Trophoblast cell (in vitro differentiated cells and primary cell): ENCODE data around the gene CD99.

ENCODE experiments used
- DNase-seq, 2 donors: peaks; one replicate each; pipeline ENCODE4 v3.0.0-alpha.2; 2016
- H2AFZ ChIP-seq: 2 replicates; pipeline ENCODE4 v1.6.1; 2013; ENCODE audit warnings: low read length, moderate library complexity, mild to moderate bottlenecking; ENCODE audit not compliant: insufficient read depth, poor library complexity
- H2AK5ac ChIP-seq: 2 replicates; pipeline ENCODE4 v1.6.1; 2013; ENCODE audit warnings: mild to moderate bottlenecking, low read length
- H2BK120ac ChIP-seq: 2 replicates; pipeline ENCODE4 v1.6.1; 2013; ENCODE audit warnings: low read length, mild to moderate bottlenecking, moderate library complexity; ENCODE audit not compliant: insufficient read depth, poor library complexity
- H2BK12ac ChIP-seq: 2 replicates; pipeline ENCODE4 v1.6.1; 2013; ENCODE audit warnings: mild to moderate bottlenecking, low read length, moderate library complexity
- H2BK5ac ChIP-seq: 2 replicates; pipeline ENCODE4 v1.6.1; 2013; ENCODE audit warnings: low read length, low read depth, moderate library complexity, mild to moderate bottlenecking; ENCODE audit not compliant: poor library complexity
- H3K14ac ChIP-seq: 2 replicates; pipeline ENCODE4 v1.6.1; 2013; ENCODE audit warnings: mild to moderate bottlenecking, low read length
- H3K18ac ChIP-seq: 2 replicates; pipeline ENCODE4 v1.6.1; 2013; ENCODE audit warnings: mild to moderate bottlenecking, low read length
- H3K23ac ChIP-seq: 2 replicates; pipeline ENCODE4 v1.6.1; 2013; ENCODE audit warnings: low read length
- H3K27ac ChIP-seq: 2 replicates; pipeline ENCODE4 v1.5.1; 2013; ENCODE audit warnings: low read depth, mild to moderate bottlenecking, inconsistent platforms, low read length, moderate library complexity
- H3K27me3 ChIP-seq: 2 replicates; pipeline ENCODE4 v1.6.1; 2013; ENCODE audit warnings: inconsistent platforms, mild to moderate bottlenecking, low read length, moderate library complexity; ENCODE audit not compliant: insufficient read depth
- H3K36me3 ChIP-seq, 2 experiments: 1 replicate in 1 of 2; 2 replicates in 1 of 2; pipeline ENCODE4 v1.6.1; 2013; ENCODE audit warnings: low read length in 2 of 2, mild to moderate bottlenecking in 2 of 2, moderate library complexity in 1 of 2; ENCODE audit not compliant: insufficient read depth in 2 of 2, control insufficient read depth in 1 of 2
- H3K4ac ChIP-seq: 2 replicates; pipeline ENCODE4 v1.6.1; 2013; ENCODE audit warnings: low read depth, mild to moderate bottlenecking, low read length, moderate library complexity
- H3K4me1 ChIP-seq, 2 experiments: 1 replicate in 1 of 2; 2 replicates in 1 of 2; pipeline ENCODE4 v1.6.1; 2013; ENCODE audit warnings: low read length in 2 of 2, mild to moderate bottlenecking in 2 of 2, moderate library complexity in 1 of 2; ENCODE audit not compliant: insufficient read depth in 2 of 2, control insufficient read depth in 1 of 2
- H3K4me2 ChIP-seq: 2 replicates; pipeline ENCODE4 v1.6.1; 2013; ENCODE audit warnings: inconsistent platforms, mild to moderate bottlenecking, low read length, moderate library complexity
- H3K4me3 ChIP-seq: 2 replicates; pipeline ENCODE4 v1.5.1; 2013; ENCODE audit warnings: mild to moderate bottlenecking, low read depth, low read length, inconsistent platforms
- H3K79me1 ChIP-seq: one replicate; pipeline ENCODE4 v1.6.1; 2013; ENCODE audit warnings: low read length
- H3K79me2 ChIP-seq: 2 replicates; pipeline ENCODE4 v1.6.1; 2013; ENCODE audit warnings: low read length, mild to moderate bottlenecking; ENCODE audit not compliant: control insufficient read depth, insufficient read depth, poor library complexity
- H3K9ac ChIP-seq: 2 replicates; pipeline ENCODE4 v1.6.1; 2013; ENCODE audit warnings: mild to moderate bottlenecking, low read length
- H3K9me3 ChIP-seq: 2 replicates; pipeline ENCODE4 v1.6.1; 2013; ENCODE audit warnings: low read depth, mild to moderate bottlenecking, control low read depth, inconsistent platforms, low read length; ENCODE audit not compliant: insufficient read depth
- H4K12ac ChIP-seq: 2 replicates; pipeline ENCODE4 v1.6.1; 2013; ENCODE audit warnings: low read depth, mild to moderate bottlenecking, low read length, moderate library complexity
- H4K8ac ChIP-seq: 2 replicates; pipeline ENCODE4 v1.6.1; 2013; ENCODE audit warnings: low read depth, mild to moderate bottlenecking, low read length, moderate library complexity
- H4K91ac ChIP-seq: one replicate; pipeline ENCODE4 v1.6.1; 2013; ENCODE audit warnings: low read depth, mild to moderate bottlenecking, low read length, moderate library complexity
- WGBS: extraction: QIAGEN DNeasy Blood & Tissue Kit; methylation state at CpG from one replicate; pipeline ENCODE4 v1.1.7; 2013; ENCODE audit warnings: missing lambda C conversion rate; ENCODE audit not compliant: insufficient read length, insufficient coverage; ENCODE audit errors: extremely low coverage; 5-methylcytosine and 5-hydroxymethylcytosine counted together

The CD99 gene

DNA sequence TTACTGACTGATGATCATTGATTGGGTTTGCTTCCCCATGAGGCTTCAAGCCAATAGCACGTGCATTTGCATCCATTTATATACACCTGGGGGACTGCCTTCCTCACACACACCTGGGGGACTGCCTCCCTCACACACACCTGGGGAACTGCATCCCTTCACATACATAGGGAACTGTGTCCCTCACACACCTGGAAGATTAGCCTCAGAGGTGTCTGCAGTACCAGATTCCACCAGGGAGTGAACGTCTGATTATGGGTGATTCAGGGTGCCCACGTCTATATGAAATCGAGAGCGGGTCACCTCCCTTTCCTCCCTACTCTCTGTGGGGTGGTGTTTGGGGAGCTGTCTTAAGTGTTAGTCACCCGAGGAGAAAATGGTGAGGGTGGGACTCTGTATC lies 16.9 kb downstream of the CD99 start:
- H3K9me3 ChIP-seq: peaks cover 8% of the 10 kb centered on the region
- peak overlapping the region; percentile 56 for H4K91ac ChIP-seq
- peaks cover 16% of the 10 kb centered on the region for H3K79me2 ChIP-seq
- H3K23ac ChIP-seq: no peak overlapping the region
- peak overlapping the region; percentile 13 for H2AK5ac ChIP-seq
- H3K79me1 ChIP-seq: peaks cover 10% of the 10 kb centered on the region
- no peak overlapping the region for H4K12ac ChIP-seq
- no peak overlapping the region for H3K4me2 ChIP-seq
- no CpG with 5 or more reads among the region's 6 CpGs for WGBS
- H3K27me3 ChIP-seq: no peaks in the 10 kb centered on the region
- peaks cover 2 to 12% of the 10 kb centered on the region in 2 experiments for H3K36me3 ChIP-seq
- H3K14ac ChIP-seq: no peak overlapping the region
- no peak overlapping the region for H2BK120ac ChIP-seq
- peak overlapping the region; percentile 13 for H2BK12ac ChIP-seq
- peaks cover 30 to 59% of the 10 kb centered on the region in 2 experiments for H3K4me1 ChIP-seq
- no peak overlapping the region for H2BK5ac ChIP-seq
- DNase-seq: no peak
- no peak overlapping the region for H4K8ac ChIP-seq
- H3K4me3 ChIP-seq: no peak overlapping the region
- H3K18ac ChIP-seq: peak overlapping the region; percentile 39
- no peak overlapping the region for H2AFZ ChIP-seq
- H3K9ac ChIP-seq: no peak overlapping the region
- peak overlapping the region; percentile 69 for H3K27ac ChIP-seq
- peak overlapping the region; percentile 61 for H3K4ac ChIP-seq

- peak overlapping the region; percentile 33 for H3K4ac ChIP-seq
- no peak overlapping the region for H4K8ac ChIP-seq
- H3K18ac ChIP-seq: no peak overlapping the region
- peaks cover 10% of the 10 kb centered on the region for H3K79me1 ChIP-seq
- no peak overlapping the region for H2BK12ac ChIP-seq
- H3K9me3 ChIP-seq: peaks cover 11% of the 10 kb centered on the region
- H3K4me2 ChIP-seq: no peak overlapping the region
- no peak overlapping the region for H2AK5ac ChIP-seq
- no peak overlapping the region for H3K9ac ChIP-seq
- H4K12ac ChIP-seq: no peak overlapping the region
- peak overlapping the region; percentile 21 for H4K91ac ChIP-seq
- peak overlapping the region; percentile 55 for H3K23ac ChIP-seq
- peaks cover 4 to 17% of the 10 kb centered on the region in 2 experiments for H3K36me3 ChIP-seq
- H2AFZ ChIP-seq: no peak overlapping the region
- WGBS: no CpG with 5 or more reads among the region's 10 CpGs
- peak overlapping the region; percentile 49 for H3K4me3 ChIP-seq
- no peak overlapping the region for H2BK5ac ChIP-seq
- H3K79me2 ChIP-seq: peaks cover 11% of the 10 kb centered on the region
- no peak overlapping the region for H2BK120ac ChIP-seq
- H3K4me1 ChIP-seq: peaks cover 30 to 54% of the 10 kb centered on the region in 2 experiments
- H3K27ac ChIP-seq: no peak overlapping the region
- H3K14ac ChIP-seq: no peak overlapping the region
- no peaks in the 10 kb centered on the region for H3K27me3 ChIP-seq
- DNase-seq: no peak
Observed at GRCh38 chrX:2708592-2709188, 17.6 kb downstream of the CD99 start.

DNA sequence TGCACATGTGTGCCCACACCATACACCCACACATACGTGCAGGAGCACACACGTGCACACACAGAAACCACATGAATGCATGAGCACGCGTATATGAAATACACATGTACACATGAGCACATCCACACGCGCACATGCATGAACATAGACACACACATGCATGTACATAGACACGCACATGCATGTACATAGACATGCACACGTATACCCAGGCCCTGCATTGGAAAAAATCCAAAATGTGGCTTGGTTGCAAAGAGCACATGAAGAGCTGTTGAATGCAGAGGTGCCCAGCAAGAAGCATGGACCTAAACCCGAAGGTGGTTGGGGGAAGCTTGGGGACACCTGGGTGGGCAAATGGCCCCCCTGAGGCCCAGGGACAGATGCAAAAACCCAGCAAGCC lies 18.5 kb downstream of the CD99 start:
- no peak for DNase-seq
- H3K27me3 ChIP-seq: no peaks in the 10 kb centered on the region
- H3K27ac ChIP-seq: peak overlapping the region; percentile 87
- no peak overlapping the region for H4K12ac ChIP-seq
- H2AK5ac ChIP-seq: no peak overlapping the region
- H3K4me1 ChIP-seq: peaks cover 30 to 50% of the 10 kb centered on the region in 2 experiments
- peak overlapping the region; percentile 12 for H3K9ac ChIP-seq
- H2BK5ac ChIP-seq: no peak overlapping the region
- peak overlapping the region; percentile 76 for H3K18ac ChIP-seq
- peaks cover 8% of the 10 kb centered on the region for H3K79me2 ChIP-seq
- H3K36me3 ChIP-seq: peaks cover 4 to 17% of the 10 kb centered on the region in 2 experiments
- H3K4me3 ChIP-seq: peak overlapping the region; percentile 33
- peaks cover 10% of the 10 kb centered on the region for H3K9me3 ChIP-seq
- H3K23ac ChIP-seq: peak overlapping the region; percentile 6
- H4K91ac ChIP-seq: peak overlapping the region; percentile 84
- no peak overlapping the region for H3K14ac ChIP-seq
- H3K4ac ChIP-seq: no peak overlapping the region
- H3K79me1 ChIP-seq: peaks cover 10% of the 10 kb centered on the region
- H4K8ac ChIP-seq: no peak overlapping the region
- H2AFZ ChIP-seq: no peak overlapping the region
- no CpG with 5 or more reads among the region's 9 CpGs for WGBS
- no peak overlapping the region for H2BK12ac ChIP-seq
- H2BK120ac ChIP-seq: no peak overlapping the region
- peak overlapping the region; percentile 21 for H3K4me2 ChIP-seq

DNA sequence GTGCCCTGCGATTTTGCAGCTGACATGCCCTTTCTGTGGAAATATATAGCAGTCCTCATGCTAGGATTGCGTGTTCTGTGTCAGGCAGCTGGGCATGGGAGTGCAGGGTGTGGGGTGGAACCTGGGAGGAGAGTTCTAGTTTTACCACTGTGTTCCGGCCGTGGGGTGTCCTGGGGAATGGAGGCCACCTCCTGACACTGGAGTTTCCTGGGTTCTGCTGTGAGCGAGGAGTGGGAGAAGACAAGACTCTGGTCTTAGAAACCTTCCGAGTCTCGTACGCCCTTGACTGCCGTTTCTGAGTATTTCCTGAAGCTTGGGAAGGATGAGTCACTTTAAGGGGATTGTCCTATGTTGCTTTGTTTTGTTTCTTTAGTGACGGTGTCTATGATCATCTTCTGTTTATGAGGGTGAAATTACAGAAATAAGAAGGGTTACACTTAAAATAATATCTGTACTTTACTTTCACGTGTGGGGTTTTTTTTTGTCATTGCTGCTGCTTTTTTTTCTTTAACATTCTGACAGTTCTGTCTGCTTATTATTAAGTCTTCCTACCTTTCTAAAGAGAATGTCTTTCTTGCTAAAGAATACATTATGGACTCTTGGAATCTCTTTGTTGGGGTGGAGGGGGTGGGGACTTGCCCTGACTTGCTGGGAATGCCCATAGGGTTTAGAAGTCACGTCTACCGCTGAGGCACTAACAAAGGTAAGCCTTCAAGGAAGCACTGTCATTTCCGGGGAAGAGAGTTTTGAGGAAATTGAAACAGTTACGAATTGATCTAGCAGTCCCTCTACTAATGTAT lies 19.1 kb downstream of the CD99 start:
- no peak overlapping the region for H3K9ac ChIP-seq
- H3K4me1 ChIP-seq: peaks cover 32 to 50% of the 10 kb centered on the region in 2 experiments
- H4K12ac ChIP-seq: no peak overlapping the region
- DNase-seq: peak; percentile 74 to 78
- WGBS: no CpG with 5 or more reads among the region's 15 CpGs
- peak overlapping the region; percentile 33 for H4K8ac ChIP-seq
- peak overlapping the region; percentile 59 for H2BK12ac ChIP-seq
- H2BK120ac ChIP-seq: peak overlapping the region; percentile 70
- peaks cover 8% of the 10 kb centered on the region for H3K79me2 ChIP-seq
- no peak overlapping the region for H3K23ac ChIP-seq
- peak overlapping the region; percentile 43 for H3K4me2 ChIP-seq
- no peak overlapping the region for H2AFZ ChIP-seq
- peak overlapping the region; percentile 14 for H3K4ac ChIP-seq
- H3K18ac ChIP-seq: peak overlapping the region; percentile 76
- peak overlapping the region; percentile 74 for H2BK5ac ChIP-seq
- H4K91ac ChIP-seq: peak overlapping the region; percentile 84
- peaks cover 13% of the 10 kb centered on the region for H3K79me1 ChIP-seq
- peak overlapping the region; percentile 87 for H3K27ac ChIP-seq
- H3K4me3 ChIP-seq: no peak overlapping the region
- peaks cover 9% of the 10 kb centered on the region for H3K9me3 ChIP-seq
- peaks cover 4 to 17% of the 10 kb centered on the region in 2 experiments for H3K36me3 ChIP-seq
- peak overlapping the region; percentile 50 for H2AK5ac ChIP-seq
- H3K14ac ChIP-seq: peak overlapping the region; percentile 74
- no peaks in the 10 kb centered on the region for H3K27me3 ChIP-seq
